Measurements from ENCODE around the gene AGRN.
"Not testable (repeated sequence)": the region's sequence is repeated elsewhere in the genome, so short reads cannot be mapped to it uniquely, and the experiment has no call there.

DNA sequence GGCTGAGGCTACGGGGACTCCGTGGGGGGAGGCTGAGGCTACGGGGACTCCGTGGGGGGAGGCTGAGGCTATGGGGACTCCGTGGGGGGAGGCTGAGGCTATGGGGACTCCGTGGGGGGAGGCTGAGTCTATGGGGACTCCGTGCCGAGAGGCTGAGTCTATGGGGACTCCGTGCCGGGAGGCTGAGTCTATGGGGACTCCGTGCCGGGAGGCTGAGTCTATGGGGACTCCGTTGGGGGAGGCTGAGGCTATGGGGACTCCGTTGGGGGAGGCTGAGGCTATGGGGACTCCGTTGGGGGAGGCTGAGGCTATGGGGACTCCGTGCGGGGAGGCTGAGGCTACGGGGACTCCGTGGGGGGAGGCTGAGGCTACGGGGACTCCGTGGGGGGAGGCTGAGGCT is 57.5 kb downstream of the AGRN start:
- TF ChIP-seq POLR2A, CTCF (IDR thresholded peaks at IDR 0.05): not testable (repeated sequence)

Measured in Peyer's patch (tissue), 4 donors.